D341Med (cell line): ENCODE results near the gene THEM4.
A peak's percentile ranks its signal among the peaks of the same experiment; 100 is the strongest.
"Not testable (repeated sequence)": the region's sequence is repeated elsewhere in the genome, so short reads cannot be mapped to it uniquely, and the experiment has no call there.

ENCODE experiments used
- DNase-seq: peaks from one replicate; pipeline ENCODE4 v3.0.0; 2012; ENCODE audit warnings: low spot score

The THEM4 gene

GRCh38 chr1:151858030-151858746 lies 51.1 kb downstream of the THEM4 start:
- DNase-seq: no peak

DNA sequence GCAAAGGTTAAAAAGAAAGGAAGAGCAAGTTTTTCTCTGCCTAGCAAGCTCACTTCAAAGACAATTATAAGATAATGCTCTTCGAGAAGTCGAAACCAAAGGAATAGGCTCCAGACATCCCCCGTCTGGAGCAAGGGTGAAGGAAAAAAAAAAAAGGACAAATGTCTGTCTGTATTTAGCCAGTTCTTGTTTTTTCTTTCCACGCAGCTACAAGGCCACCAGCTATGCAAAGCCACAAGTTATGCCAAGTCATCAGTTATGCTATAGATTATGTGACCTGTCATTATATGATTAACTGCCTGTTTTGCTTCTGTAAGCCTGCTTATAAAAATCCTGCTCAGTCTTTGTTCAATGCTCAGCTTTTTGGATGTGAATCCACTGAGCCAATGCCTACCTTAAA lies 53.4 kb downstream of the THEM4 start:
- DNase-seq: no peak

DNA sequence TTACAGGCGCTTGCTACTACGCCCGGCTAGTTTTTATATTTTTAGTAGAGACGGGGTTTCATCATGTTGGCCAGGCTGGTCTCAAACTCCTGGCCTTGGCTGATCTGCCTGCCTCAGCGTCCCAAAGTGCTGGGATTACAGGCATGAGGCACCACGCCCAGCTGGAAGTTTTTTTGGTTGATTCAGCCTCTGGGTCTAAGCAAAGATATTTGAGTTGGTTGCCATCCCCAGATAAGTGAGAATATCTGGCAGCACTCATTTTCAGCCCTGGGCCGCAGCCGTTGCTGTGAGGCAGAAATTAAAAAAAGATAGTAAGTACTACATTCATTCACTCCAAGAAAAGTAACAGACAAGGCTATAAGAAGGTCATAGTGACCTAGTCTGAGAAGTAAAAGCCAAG lies 53.8 kb downstream of the THEM4 start:
- not testable (repeated sequence) for DNase-seq

DNA sequence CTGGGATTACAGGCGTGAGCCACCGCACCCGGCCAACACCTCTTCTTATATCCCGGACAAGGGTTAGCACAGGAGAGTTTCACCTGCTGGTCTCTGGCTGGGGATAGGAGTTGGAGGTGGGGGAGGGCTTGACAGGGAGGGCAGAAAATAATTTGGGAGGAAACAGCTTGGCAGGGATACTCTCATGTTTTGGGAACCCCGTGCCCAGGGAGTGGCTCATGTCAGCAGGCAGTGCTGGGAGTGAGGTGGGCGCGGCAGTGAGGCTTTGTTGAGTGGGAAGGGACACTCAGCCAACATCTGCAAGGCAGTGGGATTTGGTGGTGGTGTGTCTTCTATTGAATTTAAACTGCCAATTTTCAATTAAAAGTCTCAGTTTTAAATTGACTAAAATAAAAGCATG lies 54.7 kb downstream of the THEM4 start:
- DNase-seq: no peak

DNA sequence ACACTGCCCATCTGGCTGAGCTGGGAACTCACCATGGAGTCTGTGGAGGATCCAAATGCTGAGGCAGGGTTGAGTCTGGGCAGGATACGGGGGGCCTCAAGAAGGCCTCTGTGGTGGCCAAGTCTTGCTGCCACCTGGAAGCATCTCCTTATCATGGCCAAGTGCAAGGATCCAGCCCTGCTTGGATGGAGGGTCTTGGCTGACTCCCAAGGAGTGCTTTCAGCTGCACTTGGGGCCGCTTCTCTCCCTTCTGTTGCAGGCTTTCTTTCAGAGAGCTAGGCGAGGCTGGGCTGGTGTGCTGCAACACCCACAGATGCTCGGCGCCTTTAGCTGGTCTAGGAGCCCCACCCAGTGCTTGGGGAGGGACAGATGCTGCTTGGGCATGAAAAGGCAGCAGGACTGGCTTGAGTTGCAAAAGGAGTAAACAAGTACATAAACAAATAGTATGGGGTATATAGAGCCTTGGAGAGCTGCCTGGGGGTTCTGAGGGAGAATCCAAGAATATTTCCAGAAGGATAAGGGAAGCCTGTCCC lies 55.8 kb downstream of the THEM4 start, which contains the start of gene THEM5:
Gene THEM5 (minus strand): TSS at position 302 of the 533 bp plus-strand sequence. CDS start 147 bp downstream, at position 155.
- no peak for DNase-seq

DNA sequence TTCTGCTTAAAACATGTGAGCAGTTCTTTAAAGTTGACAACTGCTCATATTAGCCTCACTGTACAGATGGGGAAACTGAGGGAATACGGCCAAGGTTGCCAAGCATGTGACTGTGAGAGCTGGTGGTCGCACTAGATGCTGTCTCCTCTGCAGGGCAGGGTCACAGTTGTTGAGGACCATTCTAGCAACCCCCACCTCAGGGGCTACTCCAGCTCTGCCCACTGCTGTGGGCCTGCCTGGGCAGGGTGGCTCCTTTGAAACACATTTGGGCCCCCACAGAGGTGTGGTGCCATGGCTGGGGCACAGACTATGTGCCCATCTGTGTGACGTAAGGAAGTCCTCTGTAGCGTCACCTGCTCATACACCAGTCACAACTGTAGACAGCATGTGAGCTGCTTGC lies 56.6 kb downstream of the THEM4 start:
- no peak for DNase-seq

- no peak for DNase-seq
Measured at GRCh38 chr1:151851886-151852285, 57.4 kb downstream of the THEM4 start.

DNA sequence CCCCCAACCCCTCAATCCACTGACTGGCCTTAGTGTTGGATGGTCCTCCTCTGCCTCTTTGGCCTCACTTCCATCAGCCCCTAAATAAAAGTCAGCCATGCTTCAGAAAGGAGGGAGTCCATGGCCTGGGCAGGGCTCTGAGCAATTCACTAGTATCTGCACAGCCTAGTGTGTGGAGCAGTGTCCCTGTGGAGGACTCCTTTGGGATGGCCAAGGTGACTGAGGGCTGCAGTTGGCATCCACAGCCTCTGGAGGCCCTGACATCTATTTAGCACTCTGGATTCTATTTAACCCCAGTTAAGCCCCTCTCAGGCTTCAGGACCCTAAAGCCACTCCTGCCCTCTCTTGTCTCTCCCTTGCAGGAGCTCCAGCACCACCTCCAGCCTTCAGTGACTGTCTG lies 59.4 kb downstream of the THEM4 start:
- no peak for DNase-seq

- DNase-seq: no peak
Measured at GRCh38 chr1:151849126-151849525, 60.2 kb downstream of the THEM4 start.

DNA sequence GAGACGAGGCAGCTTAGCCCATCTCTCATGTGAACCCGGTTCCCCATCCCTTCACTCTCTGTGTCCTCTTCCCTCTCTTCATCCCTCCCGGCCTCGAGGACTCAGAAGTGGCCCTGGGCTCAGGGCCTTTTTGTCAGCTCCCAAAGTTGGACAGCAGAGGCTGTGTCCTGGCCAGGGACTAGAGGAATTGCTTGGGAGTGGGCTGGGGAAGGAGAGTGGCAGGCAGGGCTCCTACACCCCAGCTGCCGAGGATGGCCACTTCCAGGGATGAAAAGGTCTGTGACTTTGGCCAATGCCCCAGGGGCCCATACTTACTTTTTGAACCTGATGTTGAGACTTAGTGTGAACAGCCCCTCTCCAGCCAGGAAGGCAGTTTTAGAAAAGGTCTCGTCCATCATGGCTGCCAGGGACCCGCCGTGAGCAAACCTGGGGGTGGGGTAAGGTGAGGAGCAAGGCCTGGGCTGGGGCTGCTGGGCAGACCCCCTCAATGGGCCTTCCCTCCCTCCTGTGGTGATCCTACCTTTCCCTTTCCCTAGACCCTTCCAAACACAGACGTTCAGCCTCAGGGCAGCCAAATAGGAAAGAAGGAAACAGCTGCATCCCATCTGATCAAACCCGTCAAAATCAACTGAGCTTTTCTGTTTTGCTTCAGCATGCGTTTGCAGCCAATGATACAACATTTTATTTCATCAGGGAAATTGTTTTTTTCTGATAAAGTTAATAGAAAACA lies 61.3 kb downstream of the THEM4 start:
- DNase-seq: peak; percentile 34

DNA sequence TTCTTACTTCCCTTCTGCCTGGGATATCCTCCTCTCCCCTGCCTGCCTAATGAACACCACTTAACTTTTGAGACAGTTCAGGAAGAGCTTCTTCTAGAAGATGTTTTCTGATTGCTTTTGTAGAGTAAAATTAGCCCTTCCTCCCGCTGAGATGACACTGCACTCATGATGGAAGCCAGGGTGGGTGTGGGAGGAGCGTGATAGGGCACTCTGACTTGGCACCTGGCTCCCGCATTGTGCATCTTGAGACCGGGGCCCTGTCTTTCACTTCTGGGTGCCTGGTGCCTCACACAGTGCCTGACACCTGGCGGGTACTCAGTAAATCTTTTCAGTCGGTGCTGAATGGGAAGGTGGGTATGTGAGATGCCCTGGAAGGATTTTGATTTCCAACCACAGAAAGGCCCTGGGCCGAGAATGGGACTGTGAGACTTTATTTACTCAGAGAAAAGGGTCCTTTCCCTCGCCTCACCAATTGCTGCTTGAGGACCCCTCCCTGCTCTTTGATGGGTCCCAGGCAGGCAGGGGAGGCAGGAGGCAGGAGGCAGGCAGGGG lies 62.5 kb downstream of the THEM4 start:
- DNase-seq: peak; percentile 18

DNA sequence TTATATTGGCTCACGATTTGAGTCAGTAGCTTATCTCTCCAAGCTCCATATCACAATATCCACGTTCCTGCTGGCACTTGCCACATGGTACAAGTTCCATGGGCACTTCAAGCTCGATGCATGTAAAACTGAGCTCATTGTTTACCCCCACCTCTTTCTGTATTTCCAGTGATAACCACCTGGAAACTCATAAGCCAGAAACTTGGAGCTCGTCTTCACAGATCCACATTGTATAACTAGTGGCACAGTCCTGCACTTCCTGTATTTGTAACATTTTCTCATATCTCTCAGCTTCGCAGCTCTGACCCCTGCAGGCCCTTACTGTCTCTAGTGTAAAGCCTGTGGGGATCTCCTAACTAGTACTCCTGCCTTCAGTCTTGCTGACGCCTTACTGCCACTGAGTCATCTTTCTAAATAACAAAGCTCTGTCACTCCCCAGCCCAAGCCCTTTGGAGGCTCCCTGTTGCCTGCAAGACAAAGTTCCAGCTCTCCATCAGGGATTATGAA lies 63.2 kb downstream of the THEM4 start:
- peak; percentile 18 for DNase-seq

DNA sequence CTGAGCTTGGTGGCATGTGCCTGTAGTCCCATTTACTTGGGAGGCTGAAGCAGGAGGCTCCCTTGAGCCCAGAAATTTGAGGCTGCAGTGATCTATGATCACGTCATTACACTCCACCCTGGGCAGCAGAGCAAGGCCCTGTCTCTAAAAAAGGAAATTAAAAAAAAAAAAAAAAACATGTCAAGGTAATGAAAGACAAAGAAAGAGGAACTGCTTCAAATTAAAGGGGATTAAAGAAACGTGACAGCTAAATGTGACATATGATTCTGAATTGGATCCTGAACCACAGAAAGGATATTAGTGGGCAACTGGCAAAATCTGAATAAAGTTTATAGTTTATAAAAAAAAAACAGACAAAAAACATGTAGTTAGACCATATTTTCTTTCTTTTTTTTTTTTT lies 65.9 kb downstream of the THEM4 start:
- DNase-seq: no peak

GRCh38 chr1:151841141-151841540 lies 68.2 kb downstream of the THEM4 start:
- no peak for DNase-seq

DNA sequence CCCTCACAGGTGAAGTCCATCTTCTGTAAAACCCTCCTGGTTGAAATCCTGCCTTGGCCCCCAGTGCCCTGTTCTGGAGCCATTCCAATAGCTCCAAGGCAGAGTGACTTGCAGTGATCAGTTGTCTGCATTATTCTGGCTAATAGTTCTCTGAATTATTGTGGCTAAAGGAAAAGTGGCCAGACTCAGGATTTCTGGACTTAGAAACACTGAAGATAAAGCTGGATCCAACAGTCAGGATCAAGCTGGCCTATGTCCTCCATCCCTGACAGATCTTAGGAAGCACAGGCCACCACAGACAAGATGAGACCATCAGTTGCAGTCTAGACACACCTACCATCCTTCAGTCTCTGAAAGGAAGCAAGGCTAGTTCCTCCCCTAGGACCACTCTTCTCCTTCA lies 68.9 kb downstream of the THEM4 start:
- DNase-seq: no peak

DNA sequence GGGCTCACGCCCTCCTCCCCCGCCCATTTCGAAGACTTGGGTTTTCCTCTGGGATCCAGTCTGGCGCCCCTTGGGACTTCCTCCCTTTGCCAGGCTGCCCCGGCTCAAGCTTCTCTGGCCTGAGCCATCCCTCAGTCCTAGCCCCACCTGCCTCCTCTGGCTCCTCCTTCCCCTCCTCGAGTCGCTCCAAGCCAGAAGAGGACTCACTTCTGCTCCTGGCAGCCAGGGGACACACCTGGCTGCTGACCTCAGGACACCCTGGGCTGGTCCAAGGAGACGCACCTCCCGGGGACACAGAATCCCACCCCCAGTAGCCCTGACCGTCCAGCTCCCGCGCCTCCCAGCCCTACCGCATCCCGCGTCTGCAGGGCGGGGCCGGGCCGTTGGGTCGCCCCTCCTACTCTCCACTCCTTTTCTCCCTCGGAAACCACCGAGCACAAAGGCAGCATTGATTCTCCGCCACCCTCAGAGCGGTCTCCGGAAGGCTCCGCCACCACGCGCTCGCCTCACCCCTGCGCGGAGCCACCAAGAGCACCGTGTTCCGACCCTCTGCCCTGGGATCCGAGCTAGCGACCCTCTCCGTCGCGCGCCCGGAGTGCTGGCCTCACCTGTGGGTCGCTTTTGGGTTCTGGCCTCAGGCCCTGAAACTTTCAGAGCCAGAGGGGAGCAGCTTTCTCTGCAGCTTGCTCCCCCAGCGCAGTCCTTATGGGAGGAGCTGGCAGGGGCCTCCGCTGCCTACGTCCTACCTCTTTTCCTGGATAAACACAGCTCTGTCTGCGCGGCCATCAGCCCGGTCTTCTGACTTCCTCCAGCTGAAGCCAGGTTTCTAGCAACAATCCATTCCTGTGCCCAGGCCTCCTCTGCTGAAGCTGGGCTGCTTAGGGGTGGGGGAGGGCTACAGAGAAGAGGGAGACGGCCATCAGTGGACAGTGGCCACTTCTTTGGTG lies 69.6 kb downstream of the THEM4 start, which contains the start of gene C2CD4D:
Gene C2CD4D (minus strand): TSS at position 364 of the 947 bp plus-strand sequence. CDS start 831 bp downstream, outside the sequence.
- peak; percentile 71 for DNase-seq

- DNase-seq: no peak
Measured at GRCh38 chr1:151839082-151839412, 70.3 kb downstream of the THEM4 start.

- peak; percentile 78 for DNase-seq
Measured at GRCh38 chr1:151838222-151839081, 70.9 kb downstream of the THEM4 start.

- DNase-seq: no peak
Measured at GRCh38 chr1:151837884-151838221, 71.5 kb downstream of the THEM4 start.

- DNase-seq: no peak
Measured at GRCh38 chr1:151837197-151837596, 72.1 kb downstream of the THEM4 start.

- no peak for DNase-seq
Measured at GRCh38 chr1:151835596-151835995, 73.7 kb downstream of the THEM4 start.
